ENCODE measurements around the gene ACOT7.

The ACOT7 gene

DNA sequence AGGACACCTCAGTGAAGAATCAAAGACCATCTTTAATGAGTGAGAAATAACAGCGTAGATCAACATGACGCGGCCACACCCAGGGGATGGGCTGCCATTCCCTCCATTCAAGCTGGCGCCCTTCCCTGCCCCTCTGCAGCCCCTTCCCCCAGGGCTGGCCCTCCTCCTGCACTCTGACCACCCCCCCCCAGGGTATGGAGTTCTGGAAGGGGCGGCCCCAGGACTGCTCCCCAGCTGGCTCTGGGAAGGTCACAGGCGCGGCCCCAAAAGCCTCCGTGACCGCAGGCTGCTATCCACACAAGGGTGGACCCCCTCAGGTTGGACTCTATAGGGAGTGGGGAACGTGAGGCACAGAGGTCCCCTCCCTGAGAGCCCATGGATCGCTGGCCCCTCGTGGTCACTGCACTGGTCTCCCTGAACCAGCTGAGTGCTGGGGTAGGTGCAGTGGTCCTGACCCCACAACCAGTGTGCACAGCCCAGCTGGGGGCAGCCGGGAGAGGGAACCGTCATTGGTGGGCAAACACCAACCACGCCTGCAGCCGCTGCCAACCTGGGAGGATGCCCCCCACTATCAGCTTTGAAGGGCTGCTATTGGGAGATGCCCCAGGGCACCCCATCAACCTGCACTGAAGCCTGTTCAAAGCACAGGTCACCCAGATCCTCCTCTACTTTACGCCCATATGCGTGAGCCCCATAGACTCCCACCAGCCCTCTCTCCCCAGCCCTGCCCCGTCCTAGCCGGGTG lies 116.6 kb downstream of the ACOT7 start:
- no CpG with 5 or more reads among the region's 20 CpGs for WGBS (ENCODE audit: insufficient coverage, insufficient read length)
- Histone ChIP-seq H3K9me3 (ENCODE audit: control insufficient read depth, insufficient read depth, low read length) (no peaks in the 10 kb centered on the region), H3K4me1 (ENCODE audit: control insufficient read depth, insufficient read depth, low read length) (no peaks in the 10 kb centered on the region; the same call in 1 of the 2 replicates), H3K36me3 (ENCODE audit: control insufficient read depth, insufficient read depth, low read length) (no peaks in the 10 kb centered on the region; the same call in 1 of the 2 replicates), H3K4me3 (ENCODE audit: low read length) (no peak overlapping the region), H3K27ac (ENCODE audit: low read length) (no peak overlapping the region), H3K27me3 (ENCODE audit: control insufficient read depth, insufficient read depth, low read length) (no peaks in the 10 kb centered on the region)
- DNase-seq (ENCODE audit: low read depth, low spot score): no peak

DNA sequence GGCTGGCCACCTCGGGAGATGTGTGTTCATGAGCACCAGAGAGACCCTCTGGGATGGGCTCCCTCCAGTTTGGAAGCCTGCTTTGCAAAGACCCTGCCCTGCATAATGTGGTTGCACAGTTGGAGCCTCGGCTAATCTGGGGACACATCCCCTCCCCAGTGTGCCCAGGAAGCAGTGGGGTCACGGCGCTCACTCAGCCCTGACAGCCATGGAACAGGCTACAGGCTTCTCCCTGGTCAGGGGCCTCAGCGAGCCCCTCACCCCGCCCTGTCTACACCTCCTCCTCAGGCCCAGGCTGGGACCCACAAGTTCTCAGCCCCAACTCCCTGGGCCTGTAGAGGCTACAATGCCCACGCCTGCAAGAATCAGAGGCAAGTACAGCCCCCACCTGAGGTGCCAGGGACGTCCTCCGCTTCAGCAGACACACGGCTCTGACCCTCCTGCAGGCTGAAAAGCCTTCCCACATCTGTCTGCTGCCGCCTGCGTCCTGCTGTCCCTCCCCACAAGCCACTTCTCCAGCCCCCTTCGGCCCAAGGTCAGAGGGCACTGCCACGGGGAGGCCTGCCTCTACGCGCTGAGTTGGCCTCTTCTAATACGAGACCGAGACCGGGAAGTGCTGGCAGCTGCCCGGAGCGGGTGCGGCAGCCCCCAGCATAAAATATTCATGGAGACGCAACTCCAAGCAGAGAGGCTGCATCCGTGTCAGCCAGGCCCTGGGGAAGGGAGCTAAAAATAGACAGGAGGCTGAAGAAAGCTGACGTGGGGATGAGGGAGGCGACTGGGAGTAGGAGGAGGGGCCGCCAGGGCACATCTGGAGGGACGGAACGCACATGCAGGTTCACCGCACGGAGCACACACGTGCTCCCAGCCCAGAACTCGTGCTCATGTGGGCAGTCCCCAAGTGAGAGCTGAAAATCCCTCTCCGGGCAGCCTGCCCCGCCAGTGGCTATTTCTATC lies 117.5 kb downstream of the ACOT7 start:
- no CpG with 5 or more reads among the region's 35 CpGs for WGBS (ENCODE audit: insufficient coverage, insufficient read length)
- H3K9me3 ChIP-seq (ENCODE audit: control insufficient read depth, insufficient read depth, low read length): no peaks in the 10 kb centered on the region

DNA sequence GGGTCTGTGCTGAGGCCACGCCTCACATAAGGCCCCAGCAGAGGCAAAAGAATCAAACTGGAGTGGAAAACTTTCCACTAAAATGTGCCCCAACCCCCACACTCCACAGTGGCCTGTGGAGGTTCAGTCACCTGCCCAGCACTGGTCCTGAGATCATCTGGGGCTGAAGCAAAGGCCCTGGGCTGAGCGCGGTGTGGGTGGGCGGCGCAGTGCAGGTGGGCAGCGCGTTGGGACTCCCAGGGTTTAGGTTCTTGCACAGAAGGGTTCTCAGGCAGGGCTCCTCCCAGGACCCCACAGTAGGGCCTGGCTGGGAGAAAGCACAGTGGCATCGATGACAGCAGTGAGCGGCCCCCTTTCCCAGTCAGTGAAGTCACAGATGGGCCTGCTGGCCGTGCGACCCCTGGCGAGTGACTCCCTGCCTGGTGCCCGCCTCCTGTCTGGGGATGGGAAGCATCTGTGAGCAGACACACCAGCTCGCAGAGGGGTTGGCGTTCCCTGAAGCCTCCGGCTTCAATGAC lies 118.9 kb downstream of the ACOT7 start:
- no peak for DNase-seq (ENCODE audit: low read depth, low spot score)

More for the DNA sequence above, 117.5 kb downstream of the ACOT7 start:
- H3K27ac ChIP-seq (ENCODE audit: low read length): no peak overlapping the region
- no peaks in the 10 kb centered on the region for H3K27me3 ChIP-seq (ENCODE audit: control insufficient read depth, insufficient read depth, low read length)
- no peak for DNase-seq (ENCODE audit: low read depth, low spot score)
- no peak overlapping the region for H3K4me3 ChIP-seq (ENCODE audit: low read length)
- no peaks in the 10 kb centered on the region; the same call in 1 of the 2 replicates for H3K4me1 ChIP-seq (ENCODE audit: control insufficient read depth, insufficient read depth, low read length)
- no peaks in the 10 kb centered on the region; the same call in 1 of the 2 replicates for H3K36me3 ChIP-seq (ENCODE audit: control insufficient read depth, insufficient read depth, low read length)

DNA sequence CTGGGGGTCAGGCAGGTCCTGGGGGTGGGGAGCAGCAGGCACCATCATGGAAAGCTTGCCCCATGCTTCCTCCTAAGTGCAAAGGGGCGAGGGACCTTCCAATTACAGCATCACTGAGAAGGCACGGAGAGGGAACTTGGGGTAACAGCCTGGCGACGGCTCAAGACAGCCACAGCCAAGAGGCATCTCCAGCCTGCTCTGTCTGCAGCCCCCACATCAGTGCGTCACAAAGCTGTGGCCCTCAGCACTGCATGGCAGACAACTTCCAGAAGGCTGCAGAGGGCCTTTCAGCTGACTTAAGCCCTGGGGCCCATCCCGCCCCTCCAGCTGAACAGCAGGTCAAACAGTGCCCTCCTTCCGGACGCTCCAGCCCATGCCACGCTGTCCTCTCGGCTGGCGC lies 119.5 kb downstream of the ACOT7 start:
- no peak overlapping the region for H3K4me3 ChIP-seq (ENCODE audit: low read length)
- no peak for DNase-seq (ENCODE audit: low read depth, low spot score)
- no peaks in the 10 kb centered on the region for H3K9me3 ChIP-seq (ENCODE audit: control insufficient read depth, insufficient read depth, low read length)
- no CpG with 5 or more reads among the region's 11 CpGs for WGBS (ENCODE audit: insufficient coverage, insufficient read length)
- no peaks in the 10 kb centered on the region for H3K36me3 ChIP-seq (ENCODE audit: control insufficient read depth, insufficient read depth, low read length)
- H3K27ac ChIP-seq (ENCODE audit: low read length): no peak overlapping the region
- H3K4me1 ChIP-seq (ENCODE audit: control insufficient read depth, insufficient read depth, low read length): no peaks in the 10 kb centered on the region; the same call in 1 of the 2 replicates
- H3K27me3 ChIP-seq (ENCODE audit: control insufficient read depth, insufficient read depth, low read length): no peaks in the 10 kb centered on the region

More for the DNA sequence above, 118.9 kb downstream of the ACOT7 start:
- Histone ChIP-seq H3K27me3 (ENCODE audit: control insufficient read depth, insufficient read depth, low read length) (no peaks in the 10 kb centered on the region), H3K4me1 (ENCODE audit: control insufficient read depth, insufficient read depth, low read length) (no peaks in the 10 kb centered on the region; the same call in 1 of the 2 replicates), H3K4me3 (ENCODE audit: low read length) (no peak overlapping the region), H3K36me3 (ENCODE audit: control insufficient read depth, insufficient read depth, low read length) (no peaks in the 10 kb centered on the region), H3K9me3 (ENCODE audit: control insufficient read depth, insufficient read depth, low read length) (no peaks in the 10 kb centered on the region), H3K27ac (ENCODE audit: low read length) (no peak overlapping the region)
- WGBS (ENCODE audit: insufficient coverage, insufficient read length): no CpG with 5 or more reads among the region's 16 CpGs

DNA sequence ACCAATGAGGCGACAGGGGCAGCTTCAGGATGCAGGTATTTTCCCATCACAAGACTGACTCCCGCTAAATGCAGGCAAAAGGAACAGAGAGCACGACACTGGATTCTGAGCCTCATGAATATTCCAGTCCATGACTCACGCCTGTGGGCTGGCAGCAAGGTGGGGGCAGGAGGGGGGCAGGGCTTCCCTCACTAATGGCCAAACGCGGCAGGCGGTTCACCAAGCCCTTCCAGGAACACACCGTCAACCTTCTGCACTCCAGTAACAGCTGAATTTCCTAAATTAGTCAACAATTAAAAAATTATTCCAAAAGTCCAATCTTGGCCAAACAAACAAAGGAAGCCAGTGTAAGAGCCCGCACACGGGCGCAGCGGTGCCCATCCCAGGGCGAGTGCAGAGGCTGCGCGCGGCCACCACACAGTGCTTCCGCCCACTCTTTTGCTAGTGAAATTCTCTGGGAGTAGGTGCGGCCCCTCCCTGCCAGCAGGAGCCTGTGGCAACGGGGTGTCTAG lies 120.1 kb downstream of the ACOT7 start:
- Histone ChIP-seq H3K27ac (ENCODE audit: low read length) (no peak overlapping the region), H3K4me3 (ENCODE audit: low read length) (no peak overlapping the region), H3K27me3 (ENCODE audit: control insufficient read depth, insufficient read depth, low read length) (no peaks in the 10 kb centered on the region), H3K36me3 (ENCODE audit: control insufficient read depth, insufficient read depth, low read length) (no peaks in the 10 kb centered on the region), H3K4me1 (ENCODE audit: control insufficient read depth, insufficient read depth, low read length) (no peaks in the 10 kb centered on the region; the same call in 1 of the 2 replicates), H3K9me3 (ENCODE audit: control insufficient read depth, insufficient read depth, low read length) (no peaks in the 10 kb centered on the region)
- DNase-seq (ENCODE audit: low read depth, low spot score): no peak
- WGBS (ENCODE audit: insufficient coverage, insufficient read length): no CpG with 5 or more reads among the region's 19 CpGs

DNA sequence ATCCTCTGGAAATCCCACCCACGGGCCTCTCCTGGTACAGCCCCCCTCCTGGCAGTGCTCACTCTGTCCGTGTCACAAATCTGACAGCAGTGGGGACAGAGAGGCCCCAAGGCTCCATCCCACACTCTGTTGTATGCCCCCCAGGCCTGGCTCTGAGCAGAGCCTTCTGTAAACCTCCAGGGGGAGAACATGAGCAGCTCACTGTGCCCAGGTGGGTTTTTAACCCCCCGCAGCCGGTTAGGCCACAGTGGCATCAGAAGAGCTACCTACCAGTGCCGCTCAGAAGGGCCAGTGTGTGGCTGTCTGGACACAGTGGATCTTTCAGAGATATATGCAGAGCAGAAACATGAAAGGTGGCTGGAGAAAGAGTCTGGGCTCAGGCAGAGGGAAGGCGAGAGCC lies 120.7 kb downstream of the ACOT7 start:
- Histone ChIP-seq H3K27me3 (ENCODE audit: control insufficient read depth, insufficient read depth, low read length) (no peaks in the 10 kb centered on the region), H3K4me3 (ENCODE audit: low read length) (no peak overlapping the region), H3K27ac (ENCODE audit: low read length) (no peak overlapping the region), H3K4me1 (ENCODE audit: control insufficient read depth, insufficient read depth, low read length) (no peaks in the 10 kb centered on the region; the same call in 1 of the 2 replicates), H3K9me3 (ENCODE audit: control insufficient read depth, insufficient read depth, low read length) (no peaks in the 10 kb centered on the region), H3K36me3 (ENCODE audit: control insufficient read depth, insufficient read depth, low read length) (no peaks in the 10 kb centered on the region)
- no CpG with 5 or more reads among the region's 6 CpGs for WGBS (ENCODE audit: insufficient coverage, insufficient read length)
- no peak for DNase-seq (ENCODE audit: low read depth, low spot score)

DNA sequence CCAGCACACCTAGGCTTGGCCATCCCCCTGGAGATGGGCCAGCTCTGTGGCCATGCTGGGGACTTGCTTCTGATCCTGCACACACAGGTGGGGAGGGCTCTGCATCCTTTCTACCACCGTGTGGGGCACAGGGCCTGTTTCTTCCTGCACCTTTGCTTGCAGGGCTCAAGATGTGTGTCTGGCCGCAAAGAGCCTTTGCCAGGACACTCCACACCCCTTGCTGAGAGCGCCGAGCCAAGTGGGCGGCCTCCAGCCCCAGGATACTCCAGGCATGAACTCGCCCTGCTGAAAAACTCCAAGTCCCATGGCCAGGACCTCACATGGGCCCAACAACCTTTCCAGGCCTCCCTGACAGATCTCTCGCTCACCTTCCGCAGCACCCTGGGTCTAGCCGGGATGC lies 121.1 kb downstream of the ACOT7 start:
- WGBS (ENCODE audit: insufficient coverage, insufficient read length): no CpG with 5 or more reads among the region's 9 CpGs
- Histone ChIP-seq H3K4me3 (ENCODE audit: low read length) (no peak overlapping the region), H3K4me1 (ENCODE audit: control insufficient read depth, insufficient read depth, low read length) (no peaks in the 10 kb centered on the region; the same call in 1 of the 2 replicates), H3K27me3 (ENCODE audit: control insufficient read depth, insufficient read depth, low read length) (no peaks in the 10 kb centered on the region), H3K27ac (ENCODE audit: low read length) (no peak overlapping the region), H3K36me3 (ENCODE audit: control insufficient read depth, insufficient read depth, low read length) (no peaks in the 10 kb centered on the region), H3K9me3 (ENCODE audit: control insufficient read depth, insufficient read depth, low read length) (no peaks in the 10 kb centered on the region)
- no peak for DNase-seq (ENCODE audit: low read depth, low spot score)

DNA sequence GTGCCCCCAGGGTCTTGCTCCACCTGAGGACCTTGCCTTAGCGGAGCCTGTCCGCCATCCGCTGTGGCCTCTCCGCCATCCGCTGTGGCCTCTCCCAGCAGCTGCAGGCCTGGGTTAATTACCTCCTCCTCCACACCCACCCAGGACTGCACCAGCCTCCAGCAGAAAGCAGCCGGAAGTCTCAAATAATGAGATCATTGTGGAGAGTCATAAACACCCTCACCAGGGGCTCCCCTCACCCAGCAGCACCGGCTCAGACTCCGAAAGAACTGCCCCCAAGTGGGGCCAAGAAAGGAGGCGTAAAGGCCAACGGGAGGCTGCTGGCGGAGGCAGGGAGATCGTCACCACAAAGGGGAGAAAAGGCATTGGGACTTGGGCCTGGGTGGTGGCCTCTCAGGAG lies 122.0 kb downstream of the ACOT7 start:
- H3K27ac ChIP-seq (ENCODE audit: low read length): no peak overlapping the region
- H3K4me3 ChIP-seq (ENCODE audit: low read length): no peak overlapping the region
- H3K27me3 ChIP-seq (ENCODE audit: control insufficient read depth, insufficient read depth, low read length): no peaks in the 10 kb centered on the region
- no peak for DNase-seq (ENCODE audit: low read depth, low spot score)
- no peaks in the 10 kb centered on the region for H3K36me3 ChIP-seq (ENCODE audit: control insufficient read depth, insufficient read depth, low read length)
- no peaks in the 10 kb centered on the region for H3K9me3 ChIP-seq (ENCODE audit: control insufficient read depth, insufficient read depth, low read length)
- H3K4me1 ChIP-seq (ENCODE audit: control insufficient read depth, insufficient read depth, low read length): no peaks in the 10 kb centered on the region; the same call in 1 of the 2 replicates
- WGBS (ENCODE audit: insufficient coverage, insufficient read length): no CpG with 5 or more reads among the region's 12 CpGs

DNA sequence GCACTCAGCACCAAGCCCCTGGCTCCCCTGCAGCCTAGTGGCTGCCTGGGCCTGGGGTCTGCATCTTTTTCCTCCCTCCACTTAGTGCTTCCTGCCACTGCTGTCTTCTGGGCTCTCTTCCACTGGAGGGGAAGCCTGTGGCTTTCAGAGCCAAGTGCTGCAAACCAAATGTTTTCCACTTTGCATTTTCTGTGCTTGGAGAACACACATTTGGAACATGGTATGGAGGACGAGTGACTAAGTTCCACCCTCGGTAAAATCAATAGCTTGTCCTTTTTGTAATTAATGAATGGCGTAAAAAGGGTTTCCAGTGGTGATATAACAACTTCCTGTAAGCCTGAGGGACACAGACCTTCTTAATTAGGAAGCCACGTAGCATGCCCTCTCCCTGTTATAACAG lies 122.6 kb downstream of the ACOT7 start:
- Histone ChIP-seq H3K36me3 (ENCODE audit: control insufficient read depth, insufficient read depth, low read length) (no peaks in the 10 kb centered on the region), H3K27me3 (ENCODE audit: control insufficient read depth, insufficient read depth, low read length) (no peaks in the 10 kb centered on the region), H3K9me3 (ENCODE audit: control insufficient read depth, insufficient read depth, low read length) (no peaks in the 10 kb centered on the region), H3K4me3 (ENCODE audit: low read length) (no peak overlapping the region), H3K27ac (ENCODE audit: low read length) (no peak overlapping the region), H3K4me1 (ENCODE audit: control insufficient read depth, insufficient read depth, low read length) (no peaks in the 10 kb centered on the region; the same call in 1 of the 2 replicates)
- WGBS (ENCODE audit: insufficient coverage, insufficient read length): no CpG with 5 or more reads among the region's 4 CpGs
- no peak for DNase-seq (ENCODE audit: low read depth, low spot score)

DNA sequence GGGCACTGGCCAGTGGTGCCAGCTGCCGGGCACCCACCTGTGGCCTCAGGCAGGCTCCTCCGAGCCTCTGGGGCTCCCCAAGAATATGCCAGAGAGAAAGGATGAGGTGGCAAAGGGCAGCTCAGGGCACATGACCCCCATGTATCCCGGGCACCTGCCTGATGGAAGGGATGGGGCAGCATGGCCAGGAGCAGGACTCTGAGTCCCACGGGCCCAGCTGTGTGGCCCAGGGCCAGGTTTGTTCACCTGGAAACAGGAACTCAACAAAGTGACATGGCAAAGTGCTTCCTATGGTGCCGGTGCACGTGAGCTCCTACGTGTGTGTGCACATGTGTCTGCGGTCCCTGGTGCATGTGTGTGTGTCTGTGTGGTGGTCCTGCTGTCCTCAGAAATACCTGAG lies 123.2 kb downstream of the ACOT7 start:
- DNase-seq (ENCODE audit: low read depth, low spot score): no peak
- WGBS (ENCODE audit: insufficient coverage, insufficient read length): no CpG with 5 or more reads among the region's 8 CpGs
- no peaks in the 10 kb centered on the region for H3K36me3 ChIP-seq (ENCODE audit: control insufficient read depth, insufficient read depth, low read length)
- no peak overlapping the region for H3K4me3 ChIP-seq (ENCODE audit: low read length)
- H3K9me3 ChIP-seq (ENCODE audit: control insufficient read depth, insufficient read depth, low read length): no peaks in the 10 kb centered on the region
- H3K4me1 ChIP-seq (ENCODE audit: control insufficient read depth, insufficient read depth, low read length): no peaks in the 10 kb centered on the region; the same call in 1 of the 2 replicates
- no peak overlapping the region for H3K27ac ChIP-seq (ENCODE audit: low read length)
- H3K27me3 ChIP-seq (ENCODE audit: control insufficient read depth, insufficient read depth, low read length): no peaks in the 10 kb centered on the region

All from iPS DF 6.9 (cell line).